SU-DHL-6 (cell line): ENCODE data around the gene SUGCT.

Source experiments
- H2AFZ ChIP-seq: fragments of 200-600 bp; sonication (generic); 2 replicates; pipeline ENCODE4 v1.6.1; 2014; ENCODE audit warnings: low read depth, mild to moderate bottlenecking, moderate library complexity, mixed read lengths, antibody characterized with exemption, low read length; ENCODE audit not compliant: severe bottlenecking
- H3F3A ChIP-seq: fragments of 200-600 bp; shearing (Covaris generic); 2 replicates; pipeline ENCODE4 v1.6.0; 2016; ENCODE audit warnings: antibody characterized with exemption, mild to moderate bottlenecking; ENCODE audit not compliant: insufficient read depth
- H3K27ac ChIP-seq: fragments of 200-600 bp; sonication (generic); 2 replicates; pipeline ENCODE4 v1.5.1; 2016; ENCODE audit warnings: low read depth, mild to moderate bottlenecking, low read length, moderate library complexity, mixed read lengths
- H3K27me3 ChIP-seq: fragments of 200-600 bp; sonication (generic), shearing (Covaris generic); 2 replicates; pipeline ENCODE4 v1.6.0; 2014; ENCODE audit warnings: mild to moderate bottlenecking, low read length
- H3K36me3 ChIP-seq: fragments of 200-600 bp; sonication (generic); 2 replicates; pipeline ENCODE4 v1.6.1; 2014; ENCODE audit warnings: mild to moderate bottlenecking, low read length, mixed read lengths
- H3K4me2 ChIP-seq: fragments of 300-600, 200-600 bp; shearing (Covaris generic), sonication (generic); 2 replicates; pipeline ENCODE4 v1.6.0; 2014; ENCODE audit warnings: low read length, low read depth, mild to moderate bottlenecking; ENCODE audit not compliant: poor library complexity, severe bottlenecking
- H3K4me3 ChIP-seq: fragments of 200-600 bp; sonication (generic); 2 replicates; pipeline ENCODE4 v1.5.1; 2014; ENCODE audit warnings: antibody characterized with exemption, low read length, mild to moderate bottlenecking, mixed read lengths; ENCODE audit not compliant: insufficient read depth, poor library complexity, severe bottlenecking
- H3K79me2 ChIP-seq: fragments of 200-600 bp; sonication (generic); 2 replicates; pipeline ENCODE4 v1.6.1; 2014; ENCODE audit warnings: mild to moderate bottlenecking, low read length, moderate library complexity; ENCODE audit not compliant: insufficient read depth
- H3K9ac ChIP-seq: fragments of 200-600 bp; sonication (generic); 2 replicates; pipeline ENCODE4 v1.7.0; 2014; ENCODE audit warnings: mild to moderate bottlenecking, low read length
- H3K9me2 ChIP-seq: fragments of 200-600 bp; sonication (generic); replicated peaks from 2 replicates; pipeline ENCODE4 v1.6.1; 2014; ENCODE audit warnings: low read length; ENCODE audit not compliant: insufficient read depth
- H3K9me3 ChIP-seq: fragments of 200-600 bp; sonication (generic); 2 replicates; pipeline ENCODE4 v1.6.1; 2014; ENCODE audit warnings: low read length, mixed read lengths; ENCODE audit not compliant: insufficient read depth
- H4K20me1 ChIP-seq: fragments of 200-600 bp; sonication (generic); 2 replicates; pipeline ENCODE4 v1.6.1; 2014; ENCODE audit warnings: low read depth, mild to moderate bottlenecking, antibody characterized with exemption, low read length, moderate library complexity, mixed read lengths
- CTCF ChIP-seq: fragments of 200-600 bp; sonication (generic); IDR thresholded peaks from one replicate; pipeline ENCODE4 v1.5.1; 2017; ENCODE audit warnings: antibody characterized with exemption, mild to moderate bottlenecking, low read length, moderate library complexity; ENCODE audit not compliant: insufficient read depth, poor library complexity, severe bottlenecking
- EZH2phosphoT487 ChIP-seq: fragments of 200-600 bp; sonication (generic), shearing (Covaris generic); conservative IDR thresholded peaks from 2 replicates; pipeline ENCODE4 v1.6.1; 2018; ENCODE audit warnings: mild to moderate bottlenecking, antibody characterized with exemption, low read length, moderate library complexity, mixed read lengths

Gene SUGCT

GRCh38 chr7:40836218-40836617, 701.4 kb downstream of the SUGCT start:
- peak overlapping the region; percentile 55 for H3K9ac ChIP-seq
- peak overlapping the region; percentile 71 for H3K4me2 ChIP-seq
- peaks cover 7% of the 10 kb centered on the region; the same call in 1 of the 2 replicates for H3K9me3 ChIP-seq
- H3K9me2 ChIP-seq = no peaks in the 10 kb centered on the region
- no peak overlapping the region for H2AFZ ChIP-seq
- H3K27me3 ChIP-seq = no peaks in the 10 kb centered on the region
- H3K27ac ChIP-seq = peak overlapping the region; percentile 97
- TF ChIP-seq CTCF (no peak), EZH2phosphoT487 (no peak)
- peaks cover 90% of the 10 kb centered on the region for H3F3A ChIP-seq
- H3K4me3 ChIP-seq = peak overlapping the region; percentile 23
- peaks cover 24% of the 10 kb centered on the region for H3K79me2 ChIP-seq
- H3K36me3 ChIP-seq = peaks cover 12% of the 10 kb centered on the region
- H4K20me1 ChIP-seq = no peaks in the 10 kb centered on the region

GRCh38 chr7:40839881-40840280, 705.1 kb downstream of the SUGCT start:
- no peaks in the 10 kb centered on the region for H4K20me1 ChIP-seq
- peak overlapping the region; percentile 97 for H3K27ac ChIP-seq
- no peaks in the 10 kb centered on the region for H3K9me2 ChIP-seq
- peaks cover 84% of the 10 kb centered on the region for H3F3A ChIP-seq
- peak overlapping the region; percentile 55 for H3K9ac ChIP-seq
- H3K36me3 ChIP-seq = peaks cover 12% of the 10 kb centered on the region
- no peak for TF ChIP-seq CTCF
- TF ChIP-seq EZH2phosphoT487 = no peak
- H3K27me3 ChIP-seq = no peaks in the 10 kb centered on the region
- peaks cover 7% of the 10 kb centered on the region; the same call in 1 of the 2 replicates for H3K9me3 ChIP-seq
- H3K4me2 ChIP-seq = peak overlapping the region; percentile 71
- peak overlapping the region; percentile 15 for H3K4me3 ChIP-seq
- no peak overlapping the region for H2AFZ ChIP-seq
- peaks cover 24% of the 10 kb centered on the region for H3K79me2 ChIP-seq

- peak overlapping the region; percentile 36 for H3K4me3 ChIP-seq
- no peaks in the 10 kb centered on the region for H3K9me2 ChIP-seq
- H3F3A ChIP-seq = peaks cover 77% of the 10 kb centered on the region
- peaks cover 7% of the 10 kb centered on the region; the same call in 1 of the 2 replicates for H3K9me3 ChIP-seq
- H3K27me3 ChIP-seq = no peaks in the 10 kb centered on the region
- peak overlapping the region; percentile 49 for H3K9ac ChIP-seq
- peak overlapping the region; percentile 7 for H2AFZ ChIP-seq
- peaks cover 24% of the 10 kb centered on the region for H3K79me2 ChIP-seq
- TF ChIP-seq CTCF = no peak
- no peak for TF ChIP-seq EZH2phosphoT487
- no peaks in the 10 kb centered on the region for H4K20me1 ChIP-seq
- H3K27ac ChIP-seq = peak overlapping the region; percentile 97
- H3K36me3 ChIP-seq = peaks cover 12% of the 10 kb centered on the region
- peak overlapping the region; percentile 78 for H3K4me2 ChIP-seq
Observed at GRCh38 chr7:40840990-40841389, 706.2 kb downstream of the SUGCT start.
